ENCODE data around the gene C1GALT1. TPM values are rescaled to one million over a fixed set of nuclear protein-coding genes. Genes with fewer than 3 reads are reported as not detected.

Gene C1GALT1
- total and polyA plus RNA-seq, 2 donors (not counting 3 experiments of a cell fraction or from before 2014, with no cell fraction given): 18.3 to 31.1 TPM

GRCh38 chr7:7246223-7246622 lies 63.9 kb downstream of the C1GALT1 start:
- H3K4me1 ChIP-seq (ENCODE audit: control insufficient read depth, extremely low read depth, insufficient read depth, low read length): no peaks in the 10 kb centered on the region
- BruUV-seq (replicated peaks): no TSS peak
- H3K4me3 ChIP-seq (replicated peaks in 1 of 3; ENCODE audit: insufficient read depth in 1 of 3, low read depth in 1 of 3, low read length in 3 of 3): no peak overlapping the region
- dilution Hi-C loops (cut with MboI; ENCODE audit: extremely low pct_ligation_motif_present, low sequenced_read_pairs): no loop called here
- intact Hi-C loops (cut with micrococcal nuclease): no loop called here
- no peak overlapping the region for H3K27ac ChIP-seq (ENCODE audit: insufficient read depth, low read depth, low read length)
- no peaks in the 10 kb centered on the region for H3K79me2 ChIP-seq (ENCODE audit: control insufficient read depth, insufficient read depth, low read length)
- no peaks in the 10 kb centered on the region for H3K9me3 ChIP-seq (replicated peaks; ENCODE audit: control insufficient read depth, insufficient read depth, low read length)
- no peaks in the 10 kb centered on the region for H3K36me3 ChIP-seq (ENCODE audit: control insufficient read depth in 2 of 2, extremely low read depth in 1 of 2, insufficient read depth in 2 of 2, low read length in 2 of 2)
- H3K4me2 ChIP-seq (ENCODE audit: insufficient read depth, low read length): no peak overlapping the region
- H2AFZ ChIP-seq (ENCODE audit: low read depth, low read length): no peak overlapping the region
- no peak for FAIRE-seq
- no peaks in the 10 kb centered on the region for H3K9me1 ChIP-seq (replicated peaks; ENCODE audit: control insufficient read depth, extremely low read depth, insufficient read depth, low read length)
- ChIA-PET POLR2A (no interaction called here), CTCF (no interaction called here)
- no peak overlapping the region for H3K9ac ChIP-seq (replicated peaks; ENCODE audit: extremely low read depth, insufficient read depth, low read length)
- H3K27me3 ChIP-seq (ENCODE audit: control insufficient read depth in 2 of 2, insufficient read depth in 2 of 2, low read length in 2 of 2): no peaks in the 10 kb centered on the region
- no peak for DNase-seq (ENCODE audit: low read depth, low spot score)
- H4K20me1 ChIP-seq (replicated peaks; ENCODE audit: control insufficient read depth, extremely low read depth, insufficient read depth, low read length): no peaks in the 10 kb centered on the region
- TF ChIP-seq POLR2AphosphoS5 (IDR thresholded peaks at IDR 0.05; ENCODE audit: insufficient read depth, low read depth, low read length) (no peak), MAX (IDR thresholded peaks at IDR 0.05; ENCODE audit: insufficient read depth, insufficient read length) (no peak), MYC (IDR thresholded peaks at IDR 0.05; ENCODE audit: low read depth, low read length) (no peak), GATA2 (IDR thresholded peaks at IDR 0.05; ENCODE audit: insufficient read depth, insufficient read length, low read depth, low read length) (no peak), FOS (IDR thresholded peaks at IDR 0.05; ENCODE audit: borderline replicate concordance, insufficient read depth, low read length) (no peak), POLR2A (IDR thresholded peaks at IDR 0.05; ENCODE audit: low read depth, low read length) (no peak), JUN (IDR thresholded peaks at IDR 0.05; ENCODE audit: borderline replicate concordance, insufficient read depth, insufficient read length, low read depth) (no peak), EZH2 (IDR thresholded peaks at IDR 0.05; ENCODE audit: borderline replicate concordance, low read depth, low read length, severe bottlenecking) (no peak)
- TF ChIP-seq, protein P1, sequence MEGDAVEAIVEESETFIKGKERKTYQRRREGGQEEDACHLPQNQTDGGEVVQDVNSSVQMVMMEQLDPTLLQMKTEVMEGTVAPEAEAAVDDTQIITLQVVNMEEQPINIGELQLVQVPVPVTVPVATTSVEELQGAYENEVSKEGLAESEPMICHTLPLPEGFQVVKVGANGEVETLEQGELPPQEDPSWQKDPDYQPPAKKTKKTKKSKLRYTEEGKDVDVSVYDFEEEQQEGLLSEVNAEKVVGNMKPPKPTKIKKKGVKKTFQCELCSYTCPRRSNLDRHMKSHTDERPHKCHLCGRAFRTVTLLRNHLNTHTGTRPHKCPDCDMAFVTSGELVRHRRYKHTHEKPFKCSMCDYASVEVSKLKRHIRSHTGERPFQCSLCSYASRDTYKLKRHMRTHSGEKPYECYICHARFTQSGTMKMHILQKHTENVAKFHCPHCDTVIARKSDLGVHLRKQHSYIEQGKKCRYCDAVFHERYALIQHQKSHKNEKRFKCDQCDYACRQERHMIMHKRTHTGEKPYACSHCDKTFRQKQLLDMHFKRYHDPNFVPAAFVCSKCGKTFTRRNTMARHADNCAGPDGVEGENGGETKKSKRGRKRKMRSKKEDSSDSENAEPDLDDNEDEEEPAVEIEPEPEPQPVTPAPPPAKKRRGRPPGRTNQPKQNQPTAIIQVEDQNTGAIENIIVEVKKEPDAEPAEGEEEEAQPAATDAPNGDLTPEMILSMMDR (IDR thresholded peaks at IDR 0.05; ENCODE audit: extremely low read depth in 1 of 2, insufficient read depth in 1 of 2, low read depth in 1 of 2, low read length in 2 of 2): no peak

Measured in endothelial cell of umbilical vein (primary cell).